CD14-positive monocyte (primary cell): Measurements from ENCODE around the gene DNM2. TPM values are rescaled to one million over a fixed set of nuclear protein-coding genes. Genes with fewer than 3 reads are reported as not detected.

Experiments used
- DNase-seq, 3 donors: peaks; one replicate each; pipeline ENCODE4 v3.0.0-alpha.2; 2011 to 2022
- H2AFZ ChIP-seq: 2 replicates; pipeline ENCODE4 v1.6.0; 2012; ENCODE audit warnings: mild to moderate bottlenecking, low read depth, low read length, inconsistent platforms; ENCODE audit not compliant: insufficient read depth, poor library complexity, severe bottlenecking
- H3K27ac ChIP-seq, 2 donors: 1 replicate in 1 of 2; 2 replicates in 1 of 2; pipeline ENCODE4 v1.5.1; 2012 to 2013; ENCODE audit warnings: low read length in 2 of 2, control low read depth in 1 of 2, inconsistent platforms in 1 of 2, low read depth in 1 of 2, mild to moderate bottlenecking in 1 of 2
- H3K27me3 ChIP-seq, 2 donors: one replicate each; pipeline versions ENCODE4 v1.6.0 to v1.6.1; 2011 to 2013; ENCODE audit warnings: low read length in 2 of 2; ENCODE audit not compliant: control insufficient read depth in 2 of 2, insufficient read depth in 2 of 2
- H3K36me3 ChIP-seq, 2 donors: replicated peaks in 1 of 2; 1 replicate in 1 of 2; 2 replicates in 1 of 2; pipeline versions ENCODE4 v1.5.1 to v1.6.1; 2012 to 2013; ENCODE audit warnings: low read length in 2 of 2, control low read depth in 1 of 2, inconsistent platforms in 1 of 2, mild to moderate bottlenecking in 1 of 2; ENCODE audit not compliant: insufficient read depth in 2 of 2, control insufficient read depth in 1 of 2
- H3K4me1 ChIP-seq, 2 donors: 1 replicate in 1 of 2; 2 replicates in 1 of 2; pipeline versions ENCODE4 v1.5.1 to v1.6.1; 2012 to 2013; ENCODE audit warnings: low read length in 2 of 2, control low read depth in 1 of 2, inconsistent platforms in 1 of 2, mild to moderate bottlenecking in 1 of 2, moderate library complexity in 1 of 2; ENCODE audit not compliant: insufficient read depth in 2 of 2, control insufficient read depth in 1 of 2
- H3K4me2 ChIP-seq: replicated peaks from 2 replicates; pipeline ENCODE3; 2012; ENCODE audit warnings: low read length, moderate library complexity, mild to moderate bottlenecking; ENCODE audit not compliant: poor library complexity, severe bottlenecking; ENCODE audit errors: extremely low read depth
- H3K4me3 ChIP-seq, 3 experiments: fragments of 200-600 bp in 1 of 3; sonication (generic) in 1 of 3; replicated peaks in 1 of 3; 1 replicate in 2 of 3; 2 replicates in 1 of 3; pipeline ENCODE4 v1.5.1; 2011 to 2013; ENCODE audit warnings: low read length in 3 of 3, mild to moderate bottlenecking in 3 of 3, control low read depth in 2 of 3, low read depth in 2 of 3, inconsistent platforms in 1 of 3, moderate library complexity in 1 of 3
- H3K79me2 ChIP-seq: 2 replicates; pipeline ENCODE4 v1.6.0; 2012; ENCODE audit warnings: mild to moderate bottlenecking, control low read depth, inconsistent platforms, low read length, moderate library complexity; ENCODE audit not compliant: insufficient read depth
- H3K9ac ChIP-seq: 2 replicates; pipeline ENCODE4 v1.6.0; 2017; ENCODE audit warnings: low read length, mild to moderate bottlenecking; ENCODE audit not compliant: insufficient read depth, poor library complexity, severe bottlenecking
- H3K9me3 ChIP-seq, 2 donors: replicated peaks in 1 of 2; 1 replicate in 1 of 2; 2 replicates in 1 of 2; pipeline versions ENCODE4 v1.5.1 to v1.6.1; 2012 to 2013; ENCODE audit warnings: low read length in 2 of 2, control low read depth in 1 of 2; ENCODE audit not compliant: control insufficient read depth in 1 of 2, insufficient read depth in 1 of 2
- H4K20me1 ChIP-seq: 2 replicates; pipeline ENCODE4 v1.6.0; 2012; ENCODE audit warnings: mild to moderate bottlenecking, low read length, control low read depth, moderate library complexity; ENCODE audit not compliant: insufficient read depth
- H3K27ac Mint-ChIP-seq, 7 donors: one replicate each; pipeline ENCODE4 v1.8.0; 2020; ENCODE audit warnings: mild to moderate bottlenecking in 7 of 7, mixed read lengths in 7 of 7, moderate library complexity in 6 of 7, inconsistent platforms in 2 of 7
- H3K27me3 Mint-ChIP-seq, 3 donors: one replicate each; pipeline ENCODE4 v1.8.0; 2021 to 2022; ENCODE audit warnings: low read depth in 3 of 3, mild to moderate bottlenecking in 3 of 3, mixed read lengths in 3 of 3, moderate library complexity in 3 of 3, inconsistent platforms in 1 of 3
- H3K36me3 Mint-ChIP-seq, 2 donors: one replicate each; pipeline ENCODE4 v1.8.0; 2020; ENCODE audit warnings: mixed read lengths in 2 of 2, inconsistent platforms in 1 of 2, mild to moderate bottlenecking in 1 of 2
- H3K4me1 Mint-ChIP-seq: one replicate; pipeline ENCODE4 v1.8.0; 2020; ENCODE audit warnings: mild to moderate bottlenecking, mixed read lengths
- H3K4me3 Mint-ChIP-seq, 2 donors: one replicate each; pipeline ENCODE4 v1.8.0; 2020; ENCODE audit warnings: mild to moderate bottlenecking in 2 of 2, mixed read lengths in 2 of 2, moderate library complexity in 1 of 2
- H3K9me3 Mint-ChIP-seq, 7 donors: one replicate each; pipeline ENCODE4 v1.8.0; 2020 to 2022; ENCODE audit warnings: mixed read lengths in 7 of 7, mild to moderate bottlenecking in 6 of 7, moderate library complexity in 6 of 7, inconsistent platforms in 2 of 7
- WGBS: methylation state at CpG from one replicate; pipeline ENCODE4 v1.1.5; 2013; ENCODE audit warnings: missing lambda C conversion rate; ENCODE audit not compliant: insufficient coverage; 5-methylcytosine and 5-hydroxymethylcytosine counted together
- intact Hi-C, 2 donors: fragments of 100-400 bp; cut with micrococcal nuclease; formaldehyde crosslinking; loops; one replicate each; pipeline versions ENCODE4 v1.15.0 to v1.15.1; 2023
- polyA plus RNA-seq, 3 donors: library from polyadenylated mRNA; depleted of rRNA in 1 of 3; unstranded in 2 of 3; stranded (reverse) in 1 of 3; fragments of 300-500 nt in 2 of 3; fragments of >200 nt in 1 of 3; fragmentation: Illumina TruSeq in 2 of 3; gene quantifications; 1 replicate in 2 of 3; 2 replicates in 1 of 3; pipeline ENCODE4 v1.2.3, GENCODE V29; 2012 to 2021
- small RNA-seq: library from RNA; depleted of rRNA; stranded (forward); fragments of <200 nt; gene quantifications from one replicate; pipeline ENCODE3, GENCODE V24; 2012; ENCODE audit warnings: low read depth; ENCODE audit not compliant: insufficient read length
- TF ChIP-seq, protein P1 (sequence below): fragments of 200-600 bp; IDR thresholded peaks from one replicate; pipeline ENCODE4 v1.8.0; 2022; ENCODE audit warnings: antibody characterized with exemption, mild to moderate bottlenecking

Gene DNM2
- polyA plus RNA-seq, 3 donors, result 53.0 to 186 (median 69.5) TPM

DNA sequence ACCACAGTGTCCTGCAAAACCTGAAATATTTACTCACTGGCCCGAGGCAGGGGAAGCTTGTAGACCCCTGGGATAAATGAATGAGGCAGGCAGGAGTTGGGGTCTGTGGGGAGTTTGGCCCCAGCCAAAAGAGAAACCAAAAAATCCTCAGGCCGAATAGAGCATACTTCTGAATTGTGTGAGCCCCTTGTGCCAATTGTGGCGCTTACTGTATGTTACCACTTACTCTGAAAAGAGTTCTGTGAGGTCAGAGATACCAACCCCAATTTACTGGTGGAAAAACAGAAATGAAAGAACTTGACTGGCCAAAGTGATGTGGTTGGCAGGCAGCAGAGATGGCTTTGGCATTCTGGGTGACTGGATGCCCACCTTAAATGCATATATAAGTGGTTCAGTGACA lies 160.4 kb downstream of the DNM2 start:
- peaks cover 14 to 19% of the 10 kb centered on the region in 2 donors for H3K4me1 ChIP-seq
- intact Hi-C loops, result loop anchor here in 1 of 2 donors (10.0 kb wide), 1 partner anchor 47 kb away; the partner anchor contains the start of genes TIMM29 and YIPF2
- no peak overlapping the region for H3K9ac ChIP-seq
- DNase-seq, result no peak
- peaks cover 64% of the 10 kb centered on the region for H3K79me2 ChIP-seq
- H2AFZ ChIP-seq, result no peak overlapping the region
- H3K36me3 ChIP-seq, result no peaks in the 10 kb centered on the region
- Mint-ChIP-seq H3K9me3 (no peaks in the 10 kb centered on the region), H3K4me1 (peaks cover 30% of the 10 kb centered on the region), H3K27ac (peak overlapping the region in 1 of 7 donors; percentile 50), H3K4me3 (no peak overlapping the region), H3K27me3 (peaks cover 0 to 3% (median under 1%) of the 10 kb centered on the region in 3 donors), H3K36me3 (peaks cover 11 to 15% of the 10 kb centered on the region in 2 donors)
- no peak overlapping the region for H3K4me3 ChIP-seq
- H3K27me3 ChIP-seq, result no peaks in the 10 kb centered on the region
- no CpG with 5 or more reads among the region's 3 CpGs for WGBS
- TF ChIP-seq, protein P1, sequence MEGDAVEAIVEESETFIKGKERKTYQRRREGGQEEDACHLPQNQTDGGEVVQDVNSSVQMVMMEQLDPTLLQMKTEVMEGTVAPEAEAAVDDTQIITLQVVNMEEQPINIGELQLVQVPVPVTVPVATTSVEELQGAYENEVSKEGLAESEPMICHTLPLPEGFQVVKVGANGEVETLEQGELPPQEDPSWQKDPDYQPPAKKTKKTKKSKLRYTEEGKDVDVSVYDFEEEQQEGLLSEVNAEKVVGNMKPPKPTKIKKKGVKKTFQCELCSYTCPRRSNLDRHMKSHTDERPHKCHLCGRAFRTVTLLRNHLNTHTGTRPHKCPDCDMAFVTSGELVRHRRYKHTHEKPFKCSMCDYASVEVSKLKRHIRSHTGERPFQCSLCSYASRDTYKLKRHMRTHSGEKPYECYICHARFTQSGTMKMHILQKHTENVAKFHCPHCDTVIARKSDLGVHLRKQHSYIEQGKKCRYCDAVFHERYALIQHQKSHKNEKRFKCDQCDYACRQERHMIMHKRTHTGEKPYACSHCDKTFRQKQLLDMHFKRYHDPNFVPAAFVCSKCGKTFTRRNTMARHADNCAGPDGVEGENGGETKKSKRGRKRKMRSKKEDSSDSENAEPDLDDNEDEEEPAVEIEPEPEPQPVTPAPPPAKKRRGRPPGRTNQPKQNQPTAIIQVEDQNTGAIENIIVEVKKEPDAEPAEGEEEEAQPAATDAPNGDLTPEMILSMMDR, result no peak
- no peaks in the 10 kb centered on the region for H3K9me3 ChIP-seq
- H4K20me1 ChIP-seq, result peaks cover 56% of the 10 kb centered on the region
- H3K27ac ChIP-seq, result no peak overlapping the region
- H3K4me2 ChIP-seq, result no peak overlapping the region

Small RNAs within 50 kb of the gene (small RNA-seq; reads per million reads assigned to genes)
- gene MIR199A1, result not detected
- not detected for gene MIR4748
- gene MIR638, result not detected
- gene MIR6793, result not detected

Other genes starting within 250 kb of the DNM2 start
- gene KEAP1, start 214.7 kb upstream of the DNM2 start, polyA plus RNA-seq, result 10 to 100 TPM; 26.0 to 32.6 (median 26.1) TPM
- under 1 TPM in 2 of 3 donors, not detected in 1; 0.18 to 0.46 TPM for gene S1PR5, start 200.6 kb upstream of the DNM2 start, polyA plus RNA-seq
- 10 to 100 TPM; 10.7 to 52.8 (median 11.9) TPM for gene ATG4D, start 174.2 kb upstream of the DNM2 start, polyA plus RNA-seq
- gene KRI1, start 152.1 kb upstream of the DNM2 start, polyA plus RNA-seq, result 10 to 100 TPM in 1 of 3 donors, 1 to 10 TPM in 2; 3.9 to 21.0 (median 6.1) TPM
- gene CDKN2D, start 149.1 kb upstream of the DNM2 start, polyA plus RNA-seq, result 100 to 1,000 TPM; 115 to 166 (median 130) TPM
- under 1 TPM in 1 of 3 donors, not detected in 2; 0.36 TPM for gene AP1M2, start 130.8 kb upstream of the DNM2 start, polyA plus RNA-seq
- 10 to 100 TPM; 43.5 to 95.9 (median 69.4) TPM for gene SLC44A2, start 92.5 kb upstream of the DNM2 start, polyA plus RNA-seq
- 100 to 1,000 TPM in 1 of 3 donors, 10 to 100 TPM in 2; 34.4 to 189 (median 48.1) TPM for gene ILF3, start 63.7 kb upstream of the DNM2 start, polyA plus RNA-seq
- gene QTRT1, start 16.6 kb upstream of the DNM2 start, polyA plus RNA-seq, result 10 to 100 TPM in 2 of 3 donors, 1 to 10 TPM in 1; 9.9 to 29.6 (median 12.3) TPM
- gene TMED1, start 118.1 kb downstream of the DNM2 start, polyA plus RNA-seq, result 10 to 100 TPM; 23.2 to 56.7 (median 51.3) TPM
- 100 to 1,000 TPM; 134 to 174 (median 149) TPM for gene C19orf38, start 130.3 kb downstream of the DNM2 start, polyA plus RNA-seq
- gene CARM1, start 153.5 kb downstream of the DNM2 start, polyA plus RNA-seq, result 10 to 100 TPM in 1 of 3 donors, under 1 TPM in 2; 0.17 to 26.3 (median 0.29) TPM
- gene YIPF2, start 210.6 kb downstream of the DNM2 start, polyA plus RNA-seq, result 10 to 100 TPM; 12.3 to 25.2 (median 15.5) TPM
- gene TIMM29, start 210.7 kb downstream of the DNM2 start, polyA plus RNA-seq, result 10 to 100 TPM in 2 of 3 donors, 1 to 10 TPM in 1; 5.2 to 18.7 (median 14.1) TPM
- gene SMARCA4, start 243.0 kb downstream of the DNM2 start, polyA plus RNA-seq, result 10 to 100 TPM in 1 of 3 donors, 1 to 10 TPM in 2; 5.1 to 53.3 (median 7.0) TPM